Measurements from ENCODE around the gene BRF1.

GRCh38 chr14:105315211-105315721, 14.5 kb upstream of the BRF1 start:
- TF ChIP-seq CREB1 (IDR thresholded peaks at IDR 0.05) = no peak
- no peak for TF ChIP-seq CREB1 (CRISPR knock-in tag; IDR thresholded peaks at IDR 0.05)
- no peak for TF ChIP-seq ZNF138 (CRISPR knock-in tag; IDR thresholded peaks at IDR 0.05; ENCODE audit: low read depth)
- TF ChIP-seq ZNF780A (CRISPR knock-in tag; IDR thresholded peaks at IDR 0.05) = no peak
- no peak for TF ChIP-seq GZF1 (CRISPR knock-in tag; IDR thresholded peaks at IDR 0.05)
- TF ChIP-seq ZNF101 (CRISPR knock-in tag; IDR thresholded peaks at IDR 0.05; ENCODE audit: borderline replicate concordance, low read depth) = no peak
- TF ChIP-seq MAFK (conservative IDR thresholded peaks at IDR 0.05 in 1 of 2, IDR thresholded peaks at IDR 0.05 in 1 of 2; ENCODE audit: low read length in 2 of 2) = no peak
- no peak for TF ChIP-seq KAT8 (CRISPR knock-in tag; IDR thresholded peaks at IDR 0.05)
- TF ChIP-seq ZNF687 (CRISPR knock-in tag; IDR thresholded peaks at IDR 0.05) = peak; percentile 63
- TF ChIP-seq ARID3A (IDR thresholded peaks at IDR 0.05; ENCODE audit: low read depth, low read length) = no peak

All from HepG2 (cell line).